HG03439 (cell line): ENCODE data around the gene C1orf226.

Source experiments
- ATAC-seq: cut with Tn5 transposase; IDR thresholded peaks from one replicate; pipeline ENCODE4 v1.9.1; 2021; ENCODE audit warnings: mild to moderate bottlenecking, moderate library complexity; ENCODE audit not compliant: unreplicated experiment

The C1orf226 gene

GRCh38 chr1:162384116-162384515 lies 2.6 kb downstream of the C1orf226 start:
- ATAC-seq = no peak

- no peak for ATAC-seq
Observed at GRCh38 chr1:162384601-162385279, 3.2 kb downstream of the C1orf226 start.

GRCh38 chr1:162385280-162385623 lies 3.7 kb downstream of the C1orf226 start:
- no peak for ATAC-seq

GRCh38 chr1:162385702-162386101 lies 4.2 kb downstream of the C1orf226 start:
- no peak for ATAC-seq

GRCh38 chr1:162386292-162387225 lies 5.0 kb downstream of the C1orf226 start:
- ATAC-seq = no peak

GRCh38 chr1:162387226-162388082 lies 5.9 kb downstream of the C1orf226 start:
- no peak for ATAC-seq

GRCh38 chr1:162388083-162388594 lies 6.6 kb downstream of the C1orf226 start:
- ATAC-seq = no peak

- no peak for ATAC-seq
Observed at GRCh38 chr1:162388615-162389014, 7.1 kb downstream of the C1orf226 start.

GRCh38 chr1:162389021-162389818 lies 7.7 kb downstream of the C1orf226 start:
- ATAC-seq = no peak

GRCh38 chr1:162389971-162390370 lies 8.4 kb downstream of the C1orf226 start:
- no peak for ATAC-seq

- no peak for ATAC-seq
Observed at GRCh38 chr1:162390396-162391185, 9.1 kb downstream of the C1orf226 start.

- no peak for ATAC-seq
Observed at GRCh38 chr1:162391790-162392563, 10.4 kb downstream of the C1orf226 start.

GRCh38 chr1:162396201-162396906 lies 14.8 kb downstream of the C1orf226 start:
- ATAC-seq = no peak

GRCh38 chr1:162397039-162397448 lies 15.5 kb downstream of the C1orf226 start:
- ATAC-seq = no peak

- ATAC-seq = no peak
Observed at GRCh38 chr1:162397943-162398560, 16.5 kb downstream of the C1orf226 start.

- no peak for ATAC-seq
Observed at GRCh38 chr1:162398999-162399580, 17.6 kb downstream of the C1orf226 start.

- no peak for ATAC-seq
Observed at GRCh38 chr1:162400790-162401355, 19.3 kb downstream of the C1orf226 start.
